Activated T-cell treated with anti-CD3 and anti-CD28 coated beads, Interleukin-2, amount 50 U/mL, for 48 hours (primary cell): ENCODE measurements around the gene NT5C.
"Not testable (repeated sequence)": the region's sequence is repeated elsewhere in the genome, so short reads cannot be mapped to it uniquely, and the experiment has no call there.

Experiments used
- DNase-seq, 2 experiments: peaks; one replicate each; pipeline ENCODE4 v3.0.0-alpha.2; 2020

NT5C gene

GRCh38 chr17:75131278-75132017 lies at the start of gene NT5C:
Gene NT5C (minus strand): TSS chr17:75131742. CDS start chr17:75131707, 35 bp downstream.
- peak; percentile 85 to 88 for DNase-seq

- no peak for DNase-seq
Measured at GRCh38 chr17:75181110-75181509, 49.6 kb upstream of the NT5C start.

GRCh38 chr17:75178453-75178852 lies 46.9 kb upstream of the NT5C start:
- DNase-seq, result no peak

GRCh38 chr17:75176625-75177024 lies 45.1 kb upstream of the NT5C start:
- DNase-seq, result no peak

GRCh38 chr17:75174996-75175395 lies 43.5 kb upstream of the NT5C start:
- no peak for DNase-seq

GRCh38 chr17:75173526-75173925 lies 42.0 kb upstream of the NT5C start:
- DNase-seq, result no peak

- no peak for DNase-seq
Measured at GRCh38 chr17:75168998-75169397, 37.5 kb upstream of the NT5C start.

GRCh38 chr17:75164606-75165005 lies 33.1 kb upstream of the NT5C start:
- not testable (repeated sequence) for DNase-seq

GRCh38 chr17:75163074-75163473 lies 31.5 kb upstream of the NT5C start:
- no peak for DNase-seq

- DNase-seq, result no peak
Measured at GRCh38 chr17:75160211-75160610, 28.7 kb upstream of the NT5C start.

- no peak for DNase-seq
Measured at GRCh38 chr17:75159196-75160031, 27.9 kb upstream of the NT5C start.

- DNase-seq, result not testable (repeated sequence)
Measured at GRCh38 chr17:75158480-75158879, 26.9 kb upstream of the NT5C start.

- no peak for DNase-seq
Measured at GRCh38 chr17:75155191-75155601, 23.7 kb upstream of the NT5C start.

GRCh38 chr17:75154195-75155106 lies 22.9 kb upstream of the NT5C start, which contains the start of gene JPT1:
Gene JPT1 (minus strand): TSS chr17:75154512. CDS start chr17:75154397, 115 bp downstream.
- DNase-seq, result peak; percentile 98

- DNase-seq, result peak; percentile 54 to 60
Measured at GRCh38 chr17:75153780-75154194, 22.2 kb upstream of the NT5C start.

GRCh38 chr17:75152922-75153779 lies 21.6 kb upstream of the NT5C start:
- DNase-seq, result peak; percentile 49 to 57

- DNase-seq, result no peak
Measured at GRCh38 chr17:75152523-75152921, 21.0 kb upstream of the NT5C start.

- no peak for DNase-seq
Measured at GRCh38 chr17:75151930-75152329, 20.4 kb upstream of the NT5C start.

GRCh38 chr17:75147878-75148546 lies 16.5 kb upstream of the NT5C start:
- DNase-seq, result no peak

- no peak for DNase-seq
Measured at GRCh38 chr17:75146592-75146991, 15.1 kb upstream of the NT5C start.

GRCh38 chr17:75144816-75145512 lies 13.4 kb upstream of the NT5C start:
- DNase-seq, result no peak
